NB4 (cell line): ENCODE data around the gene KRTAP26-1.

Experiments used
- DNase-seq: peaks from one replicate; pipeline ENCODE4 v3.0.0; 2010; ENCODE audit warnings: low read depth
- H3K4me3 ChIP-seq: one replicate; pipeline ENCODE4 v1.5.1; 2011; ENCODE audit warnings: mild to moderate bottlenecking, low read depth, low read length, moderate library complexity
- CTCF ChIP-seq: IDR thresholded peaks from one replicate; pipeline ENCODE4 v1.5.1; 2012; ENCODE audit warnings: low read depth, low read length
- MAX ChIP-seq: IDR thresholded peaks from 2 replicates; pipeline ENCODE4 v1.6.1; 2011; ENCODE audit warnings: low read depth, low read length
- MYC ChIP-seq: IDR thresholded peaks from 2 replicates; pipeline ENCODE4 v1.6.1; 2011; ENCODE audit warnings: low read depth, low read length
- POLR2A ChIP-seq: IDR thresholded peaks from 2 replicates; pipeline ENCODE4 v1.6.1; 2011; ENCODE audit warnings: mild to moderate bottlenecking; ENCODE audit not compliant: insufficient read length; ENCODE audit errors: extremely low read depth

KRTAP26-1 gene

GRCh38 chr21:30305136-30305535 lies 15.0 kb downstream of the KRTAP26-1 start:
- TF ChIP-seq POLR2A (no peak), MYC (no peak), CTCF (no peak), MAX (no peak)
- no peak for DNase-seq
- no peak overlapping the region for H3K4me3 ChIP-seq

GRCh38 chr21:30289215-30289614 lies 30.9 kb downstream of the KRTAP26-1 start, which contains the start of gene KRTAP25-1:
TSS of gene KRTAP25-1 (minus strand) at chr21:30289514. CDS start at chr21:30289490, 24 bp downstream.
- TF ChIP-seq MYC, result no peak
- TF ChIP-seq CTCF, result no peak
- no peak for TF ChIP-seq MAX
- no peak for TF ChIP-seq POLR2A
- no peak for DNase-seq
- no peak within 1 kb of the TSS for H3K4me3 ChIP-seq

GRCh38 chr21:30282850-30283249 lies 37.3 kb downstream of the KRTAP26-1 start, which contains the start of gene KRTAP24-1:
TSS of gene KRTAP24-1 (minus strand) at chr21:30282950. CDS start at chr21:30282932, 18 bp downstream.
- H3K4me3 ChIP-seq, result no peak within 1 kb of the TSS
- no peak for DNase-seq
- TF ChIP-seq MAX (no peak), CTCF (no peak)

- no peak for DNase-seq
- H3K4me3 ChIP-seq, result no peak overlapping the region
- TF ChIP-seq CTCF (no peak), MAX (no peak), POLR2A (no peak), MYC (no peak)
Measured at GRCh38 chr21:30271611-30272010, 48.5 kb downstream of the KRTAP26-1 start.

GRCh38 chr21:30271156-30271555 lies 49.0 kb downstream of the KRTAP26-1 start:
- no peak for DNase-seq
- TF ChIP-seq CTCF, result no peak
- H3K4me3 ChIP-seq, result no peak overlapping the region

GRCh38 chr21:30269803-30270530 lies 50.1 kb downstream of the KRTAP26-1 start:
- no peak for TF ChIP-seq MAX
- no peak for TF ChIP-seq POLR2A
- no peak for TF ChIP-seq MYC
- TF ChIP-seq CTCF, result no peak
- no peak overlapping the region for H3K4me3 ChIP-seq
- no peak for DNase-seq
